Thyroid gland (tissue), 4 donors: ENCODE measurements around the gene SLC6A12. TPM values are rescaled to one million over a fixed set of nuclear protein-coding genes. Genes with fewer than 3 reads are reported as not detected.

Experiments used
- DNase-seq, 2 donors: peaks; one replicate each; pipeline ENCODE4 v3.0.0-alpha.2; 2019
- H3K27ac ChIP-seq, 3 donors: fragments of 200-600 bp; sonication (generic); 1 replicate in 2 of 3; 2 replicates in 1 of 3; pipeline ENCODE4 v1.5.1; 2016 to 2019; ENCODE audit warnings: mild to moderate bottlenecking in 1 of 3, moderate library complexity in 1 of 3
- H3K27me3 ChIP-seq: fragments of 200-600 bp; sonication (generic); one replicate; pipeline ENCODE4 v1.5.1; 2019
- H3K36me3 ChIP-seq, 2 donors: fragments of 200-600 bp; sonication (generic); one replicate each; pipeline ENCODE4 v1.5.1; 2016 to 2019
- H3K4me1 ChIP-seq, 2 donors: fragments of 200-600 bp; sonication (generic); one replicate each; pipeline ENCODE4 v1.5.1; 2017 to 2019
- H3K4me3 ChIP-seq, 3 donors: fragments of 200-600 bp; sonication (generic); replicated peaks in 1 of 3; 1 replicate in 2 of 3; 2 replicates in 1 of 3; pipeline ENCODE4 v1.5.1; 2016; ENCODE audit warnings: mild to moderate bottlenecking in 1 of 3
- H3K9me3 ChIP-seq: fragments of 200-600 bp; sonication (generic); one replicate; pipeline ENCODE4 v1.5.1; 2017
- POLR2A ChIP-seq, 2 donors: fragments of 450-650 bp; IDR thresholded peaks; one replicate each; pipeline ENCODE4 v1.6.1; 2017; ENCODE audit warnings: antibody characterized with exemption in 2 of 2, mild to moderate bottlenecking in 2 of 2, moderate library complexity in 1 of 2
- WGBS, 2 donors: methylation state at CpG; one replicate each; pipeline ENCODE4 v1.1.5; 2017; 5-methylcytosine and 5-hydroxymethylcytosine counted together
- intact Hi-C: fragments of 100-400 bp; cut with DNase I; formaldehyde crosslinking; loops from one replicate; pipeline ENCODE4 v1.15.1; 2023
- total RNA-seq, 4 donors: library from RNA; depleted of rRNA; stranded (reverse); fragments of >200 nt; gene quantifications; one replicate each; pipeline ENCODE4 v1.2.3, GENCODE V29; 2016
- TF ChIP-seq, protein P1 (sequence below), 6 experiments: fragments of 200-600 bp in 3 of 6; fragments of 450-650 bp in 3 of 6; sonication (generic) in 3 of 6; IDR thresholded peaks; one replicate each; pipeline ENCODE4 v1.5.1; 2016 to 2019; ENCODE audit warnings: antibody characterized with exemption in 6 of 6, mild to moderate bottlenecking in 2 of 6, inconsistent platforms in 1 of 6, moderate library complexity in 1 of 6

Gene SLC6A12
- total RNA-seq, 4 donors from 2014 or later: 9.4 to 27.7 (median 18.3) TPM

DNA sequence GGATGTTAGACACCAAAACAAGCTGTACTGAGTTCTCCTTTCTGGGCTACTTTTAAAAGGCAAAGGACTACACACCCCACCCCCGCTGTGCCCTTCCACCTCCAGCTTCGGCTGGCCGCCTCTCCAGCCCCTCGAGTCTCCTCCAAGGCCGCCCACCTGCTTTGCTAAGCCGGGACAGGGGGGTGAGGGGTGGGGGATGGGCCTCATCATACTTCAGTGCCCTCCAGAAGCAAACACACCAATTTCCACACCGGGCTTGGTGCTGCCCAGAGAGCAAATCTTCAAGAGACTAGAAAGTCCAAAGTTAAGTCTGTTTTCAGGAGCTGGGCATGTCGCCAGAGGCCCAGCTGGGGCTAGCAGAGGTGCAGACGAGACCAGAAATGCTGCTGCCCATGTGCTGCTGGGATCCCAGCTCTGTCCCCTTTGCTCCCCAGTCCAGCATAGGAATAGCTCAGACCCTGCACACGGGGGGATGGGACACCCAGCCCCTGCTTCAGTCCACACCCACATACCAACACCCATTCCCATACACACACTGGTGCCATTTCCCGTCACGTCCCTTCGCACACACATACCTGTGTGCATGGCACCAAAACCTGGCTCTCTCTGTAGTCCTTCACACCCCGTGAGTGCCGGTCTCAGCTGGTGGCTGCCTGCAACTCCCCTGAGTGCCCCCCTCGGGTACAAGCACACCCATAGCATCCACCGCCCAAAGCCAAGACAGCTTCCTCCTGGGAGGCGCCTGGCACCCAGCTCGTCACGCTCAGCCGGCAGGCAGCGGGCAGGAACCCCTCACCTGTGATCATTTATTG is 1.0 kb downstream of the SLC6A12 start:
- DNase-seq: peak; percentile 97 to 98
- peak overlapping the region; percentile 92 to 93 (median 93) for H3K27ac ChIP-seq
- TF ChIP-seq POLR2A (IDR thresholded peaks at IDR 0.05): peak in 1 of 2 donors; percentile 33
- TF ChIP-seq, protein P1, sequence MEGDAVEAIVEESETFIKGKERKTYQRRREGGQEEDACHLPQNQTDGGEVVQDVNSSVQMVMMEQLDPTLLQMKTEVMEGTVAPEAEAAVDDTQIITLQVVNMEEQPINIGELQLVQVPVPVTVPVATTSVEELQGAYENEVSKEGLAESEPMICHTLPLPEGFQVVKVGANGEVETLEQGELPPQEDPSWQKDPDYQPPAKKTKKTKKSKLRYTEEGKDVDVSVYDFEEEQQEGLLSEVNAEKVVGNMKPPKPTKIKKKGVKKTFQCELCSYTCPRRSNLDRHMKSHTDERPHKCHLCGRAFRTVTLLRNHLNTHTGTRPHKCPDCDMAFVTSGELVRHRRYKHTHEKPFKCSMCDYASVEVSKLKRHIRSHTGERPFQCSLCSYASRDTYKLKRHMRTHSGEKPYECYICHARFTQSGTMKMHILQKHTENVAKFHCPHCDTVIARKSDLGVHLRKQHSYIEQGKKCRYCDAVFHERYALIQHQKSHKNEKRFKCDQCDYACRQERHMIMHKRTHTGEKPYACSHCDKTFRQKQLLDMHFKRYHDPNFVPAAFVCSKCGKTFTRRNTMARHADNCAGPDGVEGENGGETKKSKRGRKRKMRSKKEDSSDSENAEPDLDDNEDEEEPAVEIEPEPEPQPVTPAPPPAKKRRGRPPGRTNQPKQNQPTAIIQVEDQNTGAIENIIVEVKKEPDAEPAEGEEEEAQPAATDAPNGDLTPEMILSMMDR (IDR thresholded peaks at IDR 0.05): peak in 1 of 6 experiments; percentile 12
- H3K27me3 ChIP-seq: no peaks in the 10 kb centered on the region
- H3K4me1 ChIP-seq: peaks cover 36 to 47% of the 10 kb centered on the region in 2 donors
- no peaks in the 10 kb centered on the region for H3K9me3 ChIP-seq
- no peaks in the 10 kb centered on the region for H3K36me3 ChIP-seq
- intact Hi-C loops: no loop called here
- peak overlapping the region in 1 of 3 donors; percentile 19 for H3K4me3 ChIP-seq
- 27% methylated on average over 22 of the region's 22 CpGs for WGBS, 2 donors

DNA sequence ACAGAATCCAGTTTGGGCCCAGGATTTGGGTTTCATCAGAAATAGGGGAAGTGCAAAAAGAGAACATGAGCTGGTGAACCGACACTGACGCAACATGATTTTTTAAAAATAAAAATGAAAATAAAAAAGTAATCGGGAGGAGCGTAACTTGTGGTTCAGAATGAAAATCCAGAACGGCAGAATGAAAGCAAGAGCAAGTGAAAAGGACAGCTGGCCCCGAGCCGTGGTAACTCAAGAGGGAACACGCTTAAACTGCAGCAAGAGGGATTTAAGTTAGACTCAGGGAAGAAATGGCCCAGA is 1.6 kb downstream of the SLC6A12 start:
- TF ChIP-seq, protein P1 (IDR thresholded peaks at IDR 0.05): no peak
- TF ChIP-seq POLR2A (IDR thresholded peaks at IDR 0.05): no peak
- H3K9me3 ChIP-seq: no peaks in the 10 kb centered on the region
- H3K27ac ChIP-seq: peak overlapping the region; percentile 92 to 93 (median 93)
- 56 to 59% methylated on average over 8 of the region's 8 CpGs for WGBS, 2 donors
- H3K27me3 ChIP-seq: no peaks in the 10 kb centered on the region
- no peak overlapping the region for H3K4me3 ChIP-seq
- DNase-seq: no peak
- peaks cover 36 to 47% of the 10 kb centered on the region in 2 donors for H3K4me1 ChIP-seq
- intact Hi-C loops: no loop called here
- H3K36me3 ChIP-seq: no peaks in the 10 kb centered on the region

DNA sequence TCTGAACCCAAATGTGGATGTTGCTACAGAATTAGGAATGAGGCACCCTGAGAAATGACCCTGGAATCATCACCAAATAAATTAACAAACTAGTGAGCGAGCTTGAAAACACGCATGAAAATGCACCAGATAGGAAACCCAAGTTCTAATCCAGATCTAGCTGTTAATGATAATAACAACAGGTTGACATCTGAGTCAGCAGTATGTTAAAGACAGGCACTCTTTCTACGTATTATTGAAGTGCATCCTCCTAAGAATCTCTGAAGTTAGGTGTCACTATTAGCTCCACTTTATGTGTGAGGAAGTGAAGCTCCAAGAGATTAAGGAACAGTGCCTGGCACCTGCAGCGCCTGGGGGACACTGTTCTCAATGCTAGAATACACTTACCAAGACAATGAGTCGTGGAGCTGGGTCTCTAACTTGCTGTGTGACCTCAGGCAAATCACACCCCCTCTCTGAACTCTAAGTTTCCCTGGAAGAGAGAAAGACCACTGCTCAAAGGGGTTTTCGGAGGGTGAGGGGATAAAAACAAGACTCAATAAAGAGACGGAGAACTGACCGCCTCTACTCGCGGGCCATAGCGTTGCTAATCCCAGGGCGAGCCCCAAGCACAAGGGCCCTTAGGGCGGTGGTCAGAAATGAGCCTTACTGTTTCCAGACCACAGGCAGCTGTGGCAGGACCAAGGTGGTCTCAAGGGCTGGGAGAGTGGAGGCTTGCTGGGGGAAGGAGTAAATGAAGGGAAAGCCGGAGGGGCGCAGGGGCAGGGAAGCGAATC is 2.1 kb downstream of the SLC6A12 start:
- intact Hi-C loops: no loop called here
- TF ChIP-seq, protein P1 (IDR thresholded peaks at IDR 0.05): no peak
- TF ChIP-seq POLR2A (IDR thresholded peaks at IDR 0.05): no peak
- no peak overlapping the region for H3K4me3 ChIP-seq
- H3K4me1 ChIP-seq: peaks cover 36 to 47% of the 10 kb centered on the region in 2 donors
- H3K36me3 ChIP-seq: no peaks in the 10 kb centered on the region
- no peak for DNase-seq
- H3K9me3 ChIP-seq: no peaks in the 10 kb centered on the region
- H3K27ac ChIP-seq: peak overlapping the region; percentile 92 to 93 (median 93)
- WGBS, 2 donors: 85 to 87% methylated on average over 16 of the region's 16 CpGs
- H3K27me3 ChIP-seq: no peaks in the 10 kb centered on the region

DNA sequence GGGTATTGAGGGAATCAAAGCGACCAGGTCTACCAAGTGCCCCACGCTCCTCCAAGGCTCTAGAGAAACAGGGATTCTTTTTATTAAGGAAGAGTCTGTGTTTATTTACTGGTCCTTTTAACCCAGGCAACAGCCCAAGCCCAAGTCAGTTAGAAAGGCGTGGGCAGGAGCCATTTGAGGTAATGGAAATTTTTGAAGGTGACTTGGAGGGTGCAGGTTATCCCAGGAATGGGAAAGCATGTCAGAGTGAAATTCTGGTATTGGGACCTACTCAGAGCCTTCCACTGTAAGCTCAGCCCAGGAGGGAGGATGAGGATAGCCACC is 2.9 kb downstream of the SLC6A12 start:
- intact Hi-C loops: no loop called here
- H3K36me3 ChIP-seq: no peaks in the 10 kb centered on the region
- TF ChIP-seq, protein P1 (IDR thresholded peaks at IDR 0.05): no peak
- no peak for TF ChIP-seq POLR2A (IDR thresholded peaks at IDR 0.05)
- H3K4me3 ChIP-seq: no peak overlapping the region
- H3K9me3 ChIP-seq: no peaks in the 10 kb centered on the region
- peak overlapping the region; percentile 92 to 93 (median 93) for H3K27ac ChIP-seq
- WGBS, 2 donors: 43 to 59% methylated on average over 3 of the region's 3 CpGs
- H3K27me3 ChIP-seq: no peaks in the 10 kb centered on the region
- peak; percentile 57 to 58 for DNase-seq
- H3K4me1 ChIP-seq: peaks cover 36 to 47% of the 10 kb centered on the region in 2 donors
